GM12872 (cell line): ENCODE measurements around the gene NDST4.

Source experiments
- TF ChIP-seq, protein P1 (sequence below): IDR thresholded peaks from 3 replicates; pipeline ENCODE4 v1.5.1; 2011; ENCODE audit warnings: low read depth, mild to moderate bottlenecking, low read length, moderate library complexity; ENCODE audit not compliant: insufficient read depth

Gene NDST4

DNA sequence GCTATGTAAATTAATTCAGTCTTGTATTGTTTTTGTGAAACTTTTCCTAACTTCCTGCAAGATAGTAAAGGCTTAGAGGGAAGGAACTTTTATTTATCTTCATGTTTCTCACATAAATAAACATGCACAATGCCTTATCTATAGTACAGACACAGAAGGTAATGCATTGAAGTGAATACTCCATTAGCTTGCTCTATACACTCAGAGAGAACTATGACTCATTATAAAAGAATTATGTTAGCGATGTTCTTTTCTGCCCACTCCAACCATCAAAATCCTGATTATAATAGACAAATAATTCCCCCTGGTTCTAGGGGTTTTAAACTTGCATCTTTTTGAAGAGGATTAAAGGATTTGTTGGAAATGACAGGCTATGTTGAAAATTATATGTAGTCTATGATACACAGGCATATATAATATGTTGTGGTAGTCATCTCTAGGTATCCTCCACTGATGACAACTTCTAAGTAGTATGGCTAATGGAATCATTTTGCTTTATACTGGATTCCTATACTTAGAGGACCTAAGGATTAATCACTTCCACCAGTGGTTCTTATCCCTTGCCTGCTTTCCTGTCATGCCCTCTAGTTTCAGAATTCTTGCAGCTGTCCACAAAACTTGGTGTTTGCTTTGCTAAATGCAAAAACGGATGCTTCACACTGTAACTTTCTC, 115.7 kb downstream of the NDST4 start:
- TF ChIP-seq, protein P1, sequence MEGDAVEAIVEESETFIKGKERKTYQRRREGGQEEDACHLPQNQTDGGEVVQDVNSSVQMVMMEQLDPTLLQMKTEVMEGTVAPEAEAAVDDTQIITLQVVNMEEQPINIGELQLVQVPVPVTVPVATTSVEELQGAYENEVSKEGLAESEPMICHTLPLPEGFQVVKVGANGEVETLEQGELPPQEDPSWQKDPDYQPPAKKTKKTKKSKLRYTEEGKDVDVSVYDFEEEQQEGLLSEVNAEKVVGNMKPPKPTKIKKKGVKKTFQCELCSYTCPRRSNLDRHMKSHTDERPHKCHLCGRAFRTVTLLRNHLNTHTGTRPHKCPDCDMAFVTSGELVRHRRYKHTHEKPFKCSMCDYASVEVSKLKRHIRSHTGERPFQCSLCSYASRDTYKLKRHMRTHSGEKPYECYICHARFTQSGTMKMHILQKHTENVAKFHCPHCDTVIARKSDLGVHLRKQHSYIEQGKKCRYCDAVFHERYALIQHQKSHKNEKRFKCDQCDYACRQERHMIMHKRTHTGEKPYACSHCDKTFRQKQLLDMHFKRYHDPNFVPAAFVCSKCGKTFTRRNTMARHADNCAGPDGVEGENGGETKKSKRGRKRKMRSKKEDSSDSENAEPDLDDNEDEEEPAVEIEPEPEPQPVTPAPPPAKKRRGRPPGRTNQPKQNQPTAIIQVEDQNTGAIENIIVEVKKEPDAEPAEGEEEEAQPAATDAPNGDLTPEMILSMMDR = no peak

DNA sequence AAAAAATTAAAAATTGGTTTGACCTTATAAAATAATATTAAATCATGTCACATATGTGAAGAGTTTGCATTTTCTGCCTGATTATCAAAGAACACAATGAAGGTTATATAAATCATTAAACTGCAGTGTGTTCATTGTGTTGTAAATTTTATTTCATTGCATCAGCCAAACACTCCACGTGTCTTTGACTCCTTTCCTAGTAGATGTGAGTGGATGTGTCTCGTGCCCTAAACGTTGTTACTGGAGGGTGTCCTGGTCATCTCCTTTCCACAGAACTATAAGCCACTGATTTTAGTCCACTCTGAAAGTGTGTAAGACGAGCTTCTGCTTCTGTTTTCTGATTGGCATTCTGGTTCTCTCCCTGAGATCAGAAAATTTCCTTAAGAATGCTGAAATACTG, 127.3 kb downstream of the NDST4 start:
- TF ChIP-seq, protein P1 = no peak

DNA sequence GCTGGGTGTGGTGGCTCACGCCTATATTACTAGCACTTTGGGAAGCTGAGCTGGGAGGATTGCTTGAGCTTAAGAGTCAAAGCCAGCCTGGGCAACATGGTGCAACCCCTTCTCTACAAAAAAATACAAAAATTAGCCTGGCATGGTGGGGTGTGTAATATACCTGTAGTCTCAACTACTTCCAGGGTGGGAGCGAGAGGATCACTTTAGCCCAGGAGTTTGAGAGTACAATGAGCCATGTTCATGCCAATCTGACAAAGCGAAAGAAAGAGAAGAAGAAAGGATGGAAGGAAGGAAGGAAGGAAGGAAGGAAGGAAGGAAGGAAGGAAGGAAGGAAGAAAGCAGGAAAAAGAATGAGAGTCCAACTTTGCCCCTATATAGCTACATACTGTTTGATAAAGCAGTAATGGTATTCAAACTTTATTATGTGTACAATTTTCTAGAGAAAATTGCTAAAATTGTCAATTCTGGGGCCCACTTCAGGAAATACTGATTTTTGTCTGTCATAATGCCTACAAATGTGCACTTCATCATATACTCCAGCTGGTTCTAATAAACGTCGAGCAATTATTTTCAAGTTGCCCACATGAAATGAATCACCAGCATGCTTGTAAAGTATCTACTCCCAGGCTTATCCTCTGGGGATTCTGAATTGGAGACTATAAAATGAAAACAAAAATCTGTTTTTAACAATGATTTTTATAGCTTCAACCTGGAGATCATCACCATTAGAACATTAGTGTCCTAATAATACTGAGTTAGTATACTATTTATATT, 132.3 kb downstream of the NDST4 start:
- TF ChIP-seq, protein P1 = no peak

DNA sequence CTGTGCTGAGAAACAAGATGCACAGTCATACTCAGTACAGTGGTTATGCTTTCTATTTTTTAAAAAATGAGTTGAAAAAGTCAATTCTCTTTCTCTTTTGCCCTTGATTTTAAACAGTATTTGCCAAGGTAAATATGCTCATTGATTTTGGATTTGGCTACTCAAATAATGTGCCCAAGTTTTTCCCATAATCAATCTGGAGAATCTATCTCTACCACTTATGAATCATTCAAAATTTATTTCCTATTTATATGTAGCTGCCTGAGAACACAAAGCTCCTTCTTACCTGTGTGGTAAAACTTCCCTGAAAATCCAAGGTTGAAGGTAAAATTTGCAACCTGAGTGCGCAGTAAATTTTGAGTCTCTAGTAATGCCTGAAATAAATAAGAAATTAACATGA, 136.5 kb downstream of the NDST4 start:
- TF ChIP-seq, protein P1 = no peak

DNA sequence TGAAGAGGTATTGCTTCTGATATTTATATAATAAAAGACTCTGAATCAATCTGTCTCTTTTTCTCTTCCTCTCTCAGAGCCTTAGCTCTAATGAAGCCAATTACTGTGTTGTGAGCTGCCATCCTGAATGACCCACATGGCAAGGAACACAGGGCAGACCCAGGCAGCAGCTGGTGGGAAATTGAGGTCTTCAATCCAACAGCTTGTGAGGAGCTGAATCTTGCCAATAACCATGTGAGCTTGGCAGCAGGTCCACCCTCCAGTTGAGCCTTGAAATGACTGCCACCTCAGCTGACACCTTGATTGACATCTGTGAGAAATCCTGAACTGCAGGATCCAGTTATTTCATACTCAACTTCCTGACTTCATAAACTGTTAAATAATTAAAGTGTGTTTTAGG, 149.4 kb downstream of the NDST4 start:
- TF ChIP-seq, protein P1 = no peak

DNA sequence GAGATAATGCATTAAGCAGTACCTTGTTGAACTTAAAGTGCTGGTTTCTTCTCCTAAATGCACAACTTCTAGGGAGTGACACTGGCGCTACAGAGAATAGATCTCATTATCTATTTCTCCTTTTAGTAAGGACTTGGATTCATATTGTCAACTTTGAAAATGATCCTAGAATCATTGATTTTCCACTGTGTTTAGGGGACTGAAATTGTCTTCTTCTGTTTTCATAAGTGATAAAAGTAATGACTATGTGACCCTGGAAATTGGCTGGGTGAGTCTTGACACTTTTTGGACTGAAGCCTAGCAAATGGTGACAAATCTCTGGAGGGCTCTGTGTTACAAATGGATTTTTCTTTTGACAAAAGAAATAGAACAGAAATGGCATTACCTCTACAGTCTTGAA, 167.8 kb downstream of the NDST4 start:
- TF ChIP-seq, protein P1 = no peak

DNA sequence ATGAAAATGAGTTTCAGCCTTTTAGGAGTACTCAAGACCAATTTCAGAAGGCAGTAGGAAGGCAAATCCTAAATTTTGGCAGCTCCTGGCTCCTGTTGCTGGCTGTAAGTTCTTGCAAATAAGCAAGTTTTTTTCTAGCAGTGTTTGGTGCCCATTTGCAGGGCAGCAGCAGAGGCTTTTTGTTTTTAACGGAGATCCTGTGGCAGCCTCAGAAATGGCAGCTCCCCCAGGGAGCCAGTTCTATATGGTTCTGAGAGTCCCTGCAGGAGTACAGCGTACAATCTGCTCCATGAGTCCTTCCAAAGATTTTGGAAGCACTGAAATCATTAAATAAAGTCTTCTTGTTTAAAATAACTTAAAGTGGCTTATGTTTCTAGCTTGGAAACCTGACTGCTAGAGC, 171.9 kb downstream of the NDST4 start:
- TF ChIP-seq, protein P1 = no peak
